ENCODE data around the gene CSTPP1. TPM values are rescaled to one million over a fixed set of nuclear protein-coding genes. Genes with fewer than 3 reads are reported as not detected.

The CSTPP1 gene
- total and polyA plus RNA-seq, 2 donors (not counting 3 experiments of a cell fraction or from before 2014, with no cell fraction given): 25.9 to 38.2 TPM

DNA sequence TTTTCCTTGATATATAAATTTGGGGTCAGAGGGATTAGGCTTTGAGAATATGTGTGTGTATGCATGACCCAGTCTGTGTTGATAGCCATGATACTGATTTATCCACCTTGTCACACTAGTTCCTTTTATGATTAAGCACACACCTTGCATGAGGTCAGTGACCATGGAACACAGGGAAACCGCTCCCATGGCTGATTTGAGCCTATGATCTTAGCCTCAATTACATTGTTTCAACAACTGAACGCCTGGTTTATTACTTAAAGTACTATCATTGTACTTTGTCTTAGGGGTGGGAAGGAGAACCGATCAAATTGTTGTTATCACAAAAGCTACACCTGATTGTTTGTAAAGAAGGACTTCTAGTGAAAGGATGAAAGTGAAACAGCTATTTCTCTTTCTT, 169.4 kb downstream of the CSTPP1 start:
- Histone ChIP-seq H3K27me3 (ENCODE audit: control insufficient read depth in 2 of 2, insufficient read depth in 2 of 2, low read length in 2 of 2) (no peaks in the 10 kb centered on the region), H3K4me2 (ENCODE audit: insufficient read depth, low read length) (no peak overlapping the region), H3K4me3 (replicated peaks in 1 of 3; ENCODE audit: insufficient read depth in 1 of 3, low read depth in 1 of 3, low read length in 3 of 3) (no peak overlapping the region), H3K9me3 (replicated peaks; ENCODE audit: control insufficient read depth, insufficient read depth, low read length) (no peaks in the 10 kb centered on the region), H3K79me2 (ENCODE audit: control insufficient read depth, insufficient read depth, low read length) (no peaks in the 10 kb centered on the region), H2AFZ (ENCODE audit: low read depth, low read length) (no peak overlapping the region), H3K27ac (ENCODE audit: insufficient read depth, low read depth, low read length) (no peak overlapping the region), H3K9ac (replicated peaks; ENCODE audit: extremely low read depth, insufficient read depth, low read length) (no peak overlapping the region), H3K9me1 (replicated peaks; ENCODE audit: control insufficient read depth, extremely low read depth, insufficient read depth, low read length) (no peaks in the 10 kb centered on the region), H3K4me1 (ENCODE audit: control insufficient read depth, extremely low read depth, insufficient read depth, low read length) (no peaks in the 10 kb centered on the region), H3K36me3 (ENCODE audit: control insufficient read depth in 2 of 2, extremely low read depth in 1 of 2, insufficient read depth in 2 of 2, low read length in 2 of 2) (no peaks in the 10 kb centered on the region), H4K20me1 (replicated peaks; ENCODE audit: control insufficient read depth, extremely low read depth, insufficient read depth, low read length) (no peaks in the 10 kb centered on the region)
- intact Hi-C loops (cut with micrococcal nuclease): no loop called here
- dilution Hi-C loops (cut with MboI; ENCODE audit: extremely low pct_ligation_motif_present, low sequenced_read_pairs): no loop called here
- ChIA-PET CTCF (no interaction called here), POLR2A (no interaction called here)
- BruUV-seq (replicated peaks): no TSS peak
- no peak for FAIRE-seq
- DNase-seq (ENCODE audit: low read depth, low spot score): no peak
- TF ChIP-seq, protein P1, sequence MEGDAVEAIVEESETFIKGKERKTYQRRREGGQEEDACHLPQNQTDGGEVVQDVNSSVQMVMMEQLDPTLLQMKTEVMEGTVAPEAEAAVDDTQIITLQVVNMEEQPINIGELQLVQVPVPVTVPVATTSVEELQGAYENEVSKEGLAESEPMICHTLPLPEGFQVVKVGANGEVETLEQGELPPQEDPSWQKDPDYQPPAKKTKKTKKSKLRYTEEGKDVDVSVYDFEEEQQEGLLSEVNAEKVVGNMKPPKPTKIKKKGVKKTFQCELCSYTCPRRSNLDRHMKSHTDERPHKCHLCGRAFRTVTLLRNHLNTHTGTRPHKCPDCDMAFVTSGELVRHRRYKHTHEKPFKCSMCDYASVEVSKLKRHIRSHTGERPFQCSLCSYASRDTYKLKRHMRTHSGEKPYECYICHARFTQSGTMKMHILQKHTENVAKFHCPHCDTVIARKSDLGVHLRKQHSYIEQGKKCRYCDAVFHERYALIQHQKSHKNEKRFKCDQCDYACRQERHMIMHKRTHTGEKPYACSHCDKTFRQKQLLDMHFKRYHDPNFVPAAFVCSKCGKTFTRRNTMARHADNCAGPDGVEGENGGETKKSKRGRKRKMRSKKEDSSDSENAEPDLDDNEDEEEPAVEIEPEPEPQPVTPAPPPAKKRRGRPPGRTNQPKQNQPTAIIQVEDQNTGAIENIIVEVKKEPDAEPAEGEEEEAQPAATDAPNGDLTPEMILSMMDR (IDR thresholded peaks at IDR 0.05; ENCODE audit: extremely low read depth in 1 of 2, insufficient read depth in 1 of 2, low read depth in 1 of 2, low read length in 2 of 2): no peak
- no peak for TF ChIP-seq FOS (IDR thresholded peaks at IDR 0.05; ENCODE audit: borderline replicate concordance, insufficient read depth, low read length)
- no peak for TF ChIP-seq EZH2 (IDR thresholded peaks at IDR 0.05; ENCODE audit: borderline replicate concordance, low read depth, low read length, severe bottlenecking)
- TF ChIP-seq JUN (IDR thresholded peaks at IDR 0.05; ENCODE audit: borderline replicate concordance, insufficient read depth, insufficient read length, low read depth): no peak
- TF ChIP-seq MYC (IDR thresholded peaks at IDR 0.05; ENCODE audit: low read depth, low read length): no peak
- TF ChIP-seq, protein P2, sequence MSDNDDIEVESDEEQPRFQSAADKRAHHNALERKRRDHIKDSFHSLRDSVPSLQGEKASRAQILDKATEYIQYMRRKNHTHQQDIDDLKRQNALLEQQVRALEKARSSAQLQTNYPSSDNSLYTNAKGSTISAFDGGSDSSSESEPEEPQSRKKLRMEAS (IDR thresholded peaks at IDR 0.05; ENCODE audit: insufficient read depth, insufficient read length): no peak
- TF ChIP-seq POLR2AphosphoS5 (IDR thresholded peaks at IDR 0.05; ENCODE audit: insufficient read depth, low read depth, low read length): no peak
- TF ChIP-seq GATA2 (IDR thresholded peaks at IDR 0.05; ENCODE audit: insufficient read depth, insufficient read length, low read depth, low read length): no peak

Measured in endothelial cell of umbilical vein (primary cell).